ENCODE data around the gene DDX23.
A peak's percentile ranks its signal among the peaks of the same experiment; 100 is the strongest.

Gene DDX23

GRCh38 chr12:48813465-48814261 is 38.3 kb downstream of the DDX23 start:
- Histone ChIP-seq H2BK5ac (ENCODE audit: low read depth, low read length, poor library complexity, severe bottlenecking) (no peak overlapping the region), H3K36me3 (ENCODE audit: control insufficient read depth in 1 of 2, insufficient read depth in 2 of 2, low read depth in 1 of 2, low read length in 2 of 2) (no peaks in the 10 kb centered on the region), H3K79me1 (replicated peaks; ENCODE audit: low read length, poor library complexity, severe bottlenecking) (peaks cover 25% of the 10 kb centered on the region), H3K4ac (ENCODE audit: low read depth in 1 of 2, low read length in 2 of 2) (peak overlapping the region; percentile 54 to 87), H3K9me3 (ENCODE audit: control insufficient read depth, low read length) (no peaks in the 10 kb centered on the region), H3K4me1 (ENCODE audit: control insufficient read depth, insufficient read depth, low read depth, low read length) (peaks cover 39% of the 10 kb centered on the region), H3K4me2 (ENCODE audit: low read length, poor library complexity, severe bottlenecking) (peak overlapping the region; percentile 94), H3K18ac (ENCODE audit: low read depth in 1 of 2, low read length in 2 of 2) (peak overlapping the region; percentile 87 to 96), H3K14ac (ENCODE audit: low read length in 2 of 2) (peak overlapping the region in 1 of 2 experiments; percentile 95), H3K23ac (ENCODE audit: low read length in 2 of 2) (peak overlapping the region in 1 of 2 experiments; percentile 43), H2BK15ac (ENCODE audit: low read depth, poor library complexity, severe bottlenecking) (peak overlapping the region; percentile 90), H3K9ac (ENCODE audit: low read length) (peak overlapping the region; percentile 96), H3K27me3 (ENCODE audit: control insufficient read depth in 1 of 2, insufficient read depth in 1 of 2, low read length in 2 of 2) (no peaks in the 10 kb centered on the region), H2BK12ac (ENCODE audit: low read length in 2 of 2) (peak overlapping the region; percentile 9 to 17), H4K91ac (ENCODE audit: low read length) (peak overlapping the region; percentile 96), H4K8ac (ENCODE audit: low read length) (peak overlapping the region; percentile 100), H2BK120ac (ENCODE audit: low read depth, low read length) (peak overlapping the region; percentile 71), H3K4me3 (ENCODE audit: insufficient read depth in 1 of 2, low read depth in 1 of 2, low read length in 2 of 2) (peak overlapping the region; percentile 75 to 90), H3K27ac (ENCODE audit: low read length, poor library complexity, severe bottlenecking) (no peak overlapping the region), H2AFZ (ENCODE audit: low read depth, low read length) (no peak overlapping the region), H2AK5ac (ENCODE audit: low read length, severe bottlenecking) (no peak overlapping the region)
- WGBS, result 11% methylated on average over 12 of the region's 18 CpGs
- peak; percentile 64 for DNase-seq

- WGBS, result 48% methylated on average over 2 of the region's 2 CpGs
These were observed 39.6 kb downstream of the DDX23 start for GRCh38 chr12:48812389-48812788.

GRCh38 chr12:48811437-48812090 is 40.4 kb downstream of the DDX23 start:
- peak overlapping the region; percentile 15 to 75 for H3K4ac ChIP-seq (ENCODE audit: low read depth in 1 of 2, low read length in 2 of 2)
- H3K9ac ChIP-seq (ENCODE audit: low read length), result peak overlapping the region; percentile 57
- peak overlapping the region; percentile 81 to 86 for H3K18ac ChIP-seq (ENCODE audit: low read depth in 1 of 2, low read length in 2 of 2)
- H3K4me2 ChIP-seq (ENCODE audit: low read length, poor library complexity, severe bottlenecking), result no peak overlapping the region
- peak overlapping the region; percentile 72 for H4K8ac ChIP-seq (ENCODE audit: low read length)
- peak overlapping the region; percentile 81 for H4K91ac ChIP-seq (ENCODE audit: low read length)
- peak overlapping the region in 1 of 2 experiments; percentile 25 for H3K4me3 ChIP-seq (ENCODE audit: insufficient read depth in 1 of 2, low read depth in 1 of 2, low read length in 2 of 2)
- 76% methylated on average over 5 of the region's 5 CpGs for WGBS
- peak overlapping the region; percentile 38 to 83 for H2BK12ac ChIP-seq (ENCODE audit: low read length in 2 of 2)
- no peak overlapping the region for H3K27ac ChIP-seq (ENCODE audit: low read length, poor library complexity, severe bottlenecking)
- no peaks in the 10 kb centered on the region for H3K27me3 ChIP-seq (ENCODE audit: control insufficient read depth in 1 of 2, insufficient read depth in 1 of 2, low read length in 2 of 2)
- DNase-seq, result peak; percentile 43
- no peak overlapping the region for H2BK15ac ChIP-seq (ENCODE audit: low read depth, poor library complexity, severe bottlenecking)
- H2AK5ac ChIP-seq (ENCODE audit: low read length, severe bottlenecking), result no peak overlapping the region
- H2AFZ ChIP-seq (ENCODE audit: low read depth, low read length), result no peak overlapping the region
- peak overlapping the region; percentile 69 for H2BK120ac ChIP-seq (ENCODE audit: low read depth, low read length)
- no peak overlapping the region for H3K23ac ChIP-seq (ENCODE audit: low read length in 2 of 2)
- peaks cover 10% of the 10 kb centered on the region for H3K79me1 ChIP-seq (replicated peaks; ENCODE audit: low read length, poor library complexity, severe bottlenecking)
- no peaks in the 10 kb centered on the region for H3K9me3 ChIP-seq (ENCODE audit: control insufficient read depth, low read length)
- peaks cover 32% of the 10 kb centered on the region for H3K4me1 ChIP-seq (ENCODE audit: control insufficient read depth, insufficient read depth, low read depth, low read length)
- H3K14ac ChIP-seq (ENCODE audit: low read length in 2 of 2), result no peak overlapping the region
- no peaks in the 10 kb centered on the region for H3K36me3 ChIP-seq (ENCODE audit: control insufficient read depth in 1 of 2, insufficient read depth in 2 of 2, low read depth in 1 of 2, low read length in 2 of 2)
- H2BK5ac ChIP-seq (ENCODE audit: low read depth, low read length, poor library complexity, severe bottlenecking), result no peak overlapping the region

More at GRCh38 chr12:48812389-48812788, 39.6 kb downstream of the DDX23 start:
- Histone ChIP-seq H3K79me1 (replicated peaks; ENCODE audit: low read length, poor library complexity, severe bottlenecking) (peaks cover 17% of the 10 kb centered on the region), H3K23ac (ENCODE audit: low read length in 2 of 2) (no peak overlapping the region), H2BK12ac (ENCODE audit: low read length in 2 of 2) (peak overlapping the region; percentile 79 to 88), H3K18ac (ENCODE audit: low read depth in 1 of 2, low read length in 2 of 2) (peak overlapping the region; percentile 76 to 84), H3K14ac (ENCODE audit: low read length in 2 of 2) (no peak overlapping the region), H3K27me3 (ENCODE audit: control insufficient read depth in 1 of 2, insufficient read depth in 1 of 2, low read length in 2 of 2) (no peaks in the 10 kb centered on the region), H2AK5ac (ENCODE audit: low read length, severe bottlenecking) (no peak overlapping the region), H3K9me3 (ENCODE audit: control insufficient read depth, low read length) (no peaks in the 10 kb centered on the region), H2BK15ac (ENCODE audit: low read depth, poor library complexity, severe bottlenecking) (no peak overlapping the region), H3K9ac (ENCODE audit: low read length) (peak overlapping the region; percentile 57), H4K8ac (ENCODE audit: low read length) (peak overlapping the region; percentile 84), H2AFZ (ENCODE audit: low read depth, low read length) (no peak overlapping the region), H3K36me3 (ENCODE audit: control insufficient read depth in 1 of 2, insufficient read depth in 2 of 2, low read depth in 1 of 2, low read length in 2 of 2) (no peaks in the 10 kb centered on the region), H4K91ac (ENCODE audit: low read length) (peak overlapping the region; percentile 78), H3K4me1 (ENCODE audit: control insufficient read depth, insufficient read depth, low read depth, low read length) (peaks cover 33% of the 10 kb centered on the region), H3K4ac (ENCODE audit: low read depth in 1 of 2, low read length in 2 of 2) (peak overlapping the region; percentile 52 to 66), H3K27ac (ENCODE audit: low read length, poor library complexity, severe bottlenecking) (no peak overlapping the region), H2BK120ac (ENCODE audit: low read depth, low read length) (peak overlapping the region; percentile 67), H3K4me3 (ENCODE audit: insufficient read depth in 1 of 2, low read depth in 1 of 2, low read length in 2 of 2) (peak overlapping the region in 1 of 2 experiments; percentile 5), H3K4me2 (ENCODE audit: low read length, poor library complexity, severe bottlenecking) (no peak overlapping the region), H2BK5ac (ENCODE audit: low read depth, low read length, poor library complexity, severe bottlenecking) (no peak overlapping the region)
- DNase-seq, result peak; percentile 34

GRCh38 chr12:48810903-48811431 is 41.0 kb downstream of the DDX23 start:
- Histone ChIP-seq H3K27me3 (ENCODE audit: control insufficient read depth in 1 of 2, insufficient read depth in 1 of 2, low read length in 2 of 2) (no peaks in the 10 kb centered on the region), H3K18ac (ENCODE audit: low read depth in 1 of 2, low read length in 2 of 2) (peak overlapping the region; percentile 78 to 97), H4K8ac (ENCODE audit: low read length) (peak overlapping the region; percentile 88), H4K91ac (ENCODE audit: low read length) (peak overlapping the region; percentile 91), H3K14ac (ENCODE audit: low read length in 2 of 2) (no peak overlapping the region), H3K4me2 (ENCODE audit: low read length, poor library complexity, severe bottlenecking) (no peak overlapping the region), H3K36me3 (ENCODE audit: control insufficient read depth in 1 of 2, insufficient read depth in 2 of 2, low read depth in 1 of 2, low read length in 2 of 2) (no peaks in the 10 kb centered on the region), H3K4me1 (ENCODE audit: control insufficient read depth, insufficient read depth, low read depth, low read length) (peaks cover 27% of the 10 kb centered on the region), H3K79me1 (replicated peaks; ENCODE audit: low read length, poor library complexity, severe bottlenecking) (peaks cover 5% of the 10 kb centered on the region), H3K4me3 (ENCODE audit: insufficient read depth in 1 of 2, low read depth in 1 of 2, low read length in 2 of 2) (peak overlapping the region in 1 of 2 experiments; percentile 28), H3K27ac (ENCODE audit: low read length, poor library complexity, severe bottlenecking) (no peak overlapping the region), H2BK15ac (ENCODE audit: low read depth, poor library complexity, severe bottlenecking) (peak overlapping the region; percentile 53), H2AK5ac (ENCODE audit: low read length, severe bottlenecking) (peak overlapping the region; percentile 13), H3K9me3 (ENCODE audit: control insufficient read depth, low read length) (no peaks in the 10 kb centered on the region), H3K23ac (ENCODE audit: low read length in 2 of 2) (no peak overlapping the region), H2BK5ac (ENCODE audit: low read depth, low read length, poor library complexity, severe bottlenecking) (no peak overlapping the region), H2AFZ (ENCODE audit: low read depth, low read length) (peak overlapping the region; percentile 10), H3K4ac (ENCODE audit: low read depth in 1 of 2, low read length in 2 of 2) (peak overlapping the region; percentile 92 to 93), H2BK12ac (ENCODE audit: low read length in 2 of 2) (peak overlapping the region; percentile 44 to 94), H3K9ac (ENCODE audit: low read length) (peak overlapping the region; percentile 57), H2BK120ac (ENCODE audit: low read depth, low read length) (peak overlapping the region; percentile 84)
- peak; percentile 93 for DNase-seq
- 30% methylated on average over 2 of the region's 5 CpGs for WGBS
